Activated CD8-positive, alpha-beta memory T cell treated with anti-CD3 and anti-CD28 coated beads, Interleukin-2, amount 10 ng/mL, durations not matched to agents 7 days and 5 days (primary cell): ENCODE data around the gene P2RX2. TPM values are rescaled to one million over a fixed set of nuclear protein-coding genes. Genes with fewer than 3 reads are reported as not detected.

Experiments
- ATAC-seq: fragments of 150-1000 bp; cut with Tn5 transposase; one replicate; pipeline ENCODE4 v1.10.0; 2021; ENCODE audit warnings: moderate library complexity
- CTCF ChIA-PET: fragments of 350-600 bp; sonication (Branson Sonifier 250); formaldehyde crosslinking; loops from one replicate; lab custom pipeline; 2021; ENCODE audit warnings: antibody characterized with exemption; lab: Charles Lee
- DNase-seq: peaks from one replicate; pipeline ENCODE4 v3.0.0-alpha.2; 2020
- H3K27ac Mint-ChIP-seq: one replicate; pipeline ENCODE4 v1.8.0; 2021; ENCODE audit warnings: mild to moderate bottlenecking, mixed read lengths
- H3K27me3 Mint-ChIP-seq: one replicate; pipeline ENCODE4 v1.8.0; 2021; ENCODE audit warnings: mixed read lengths
- H3K36me3 Mint-ChIP-seq: one replicate; pipeline ENCODE4 v1.8.0; 2021; ENCODE audit warnings: mild to moderate bottlenecking, mixed read lengths
- H3K4me1 Mint-ChIP-seq: one replicate; pipeline ENCODE4 v1.8.0; 2021; ENCODE audit warnings: mixed read lengths
- H3K4me3 Mint-ChIP-seq: one replicate; pipeline ENCODE4 v1.8.0; 2021; ENCODE audit warnings: mild to moderate bottlenecking, moderate library complexity, mixed read lengths
- H3K9me3 Mint-ChIP-seq: one replicate; pipeline ENCODE4 v1.8.0; 2022; ENCODE audit warnings: low read depth, mixed read lengths
- total RNA-seq, 2 experiments: library from RNA; stranded (reverse); gene quantifications; one replicate each; pipeline ENCODE4 v1.2.3, GENCODE V29; 2021

Gene P2RX2
- total RNA-seq, 2 experiments from 2014 or later: not detected

GRCh38 chr12:132601171-132601883 is 17.2 kb upstream of the P2RX2 start:
- Mint-ChIP-seq H3K4me3 (peak overlapping the region; percentile 64), H3K27ac (no peak overlapping the region), H3K27me3 (peaks cover 63% of the 10 kb centered on the region), H3K36me3 (no peaks in the 10 kb centered on the region), H3K4me1 (peaks cover 16% of the 10 kb centered on the region), H3K9me3 (no peaks in the 10 kb centered on the region)
- no peak for DNase-seq
- ATAC-seq: no peak
- CTCF ChIA-PET: interaction anchor here (1.2 to 1.5 kb wide), 3 partner anchors 12 to 37 kb away, joined by 3 to 5 read pairs (median 4); no protein-coding TSS in a partner anchor

- DNase-seq: no peak
- ATAC-seq: no peak
- H3K9me3 Mint-ChIP-seq: no peaks in the 10 kb centered on the region
- H3K4me1 Mint-ChIP-seq: peaks cover 14% of the 10 kb centered on the region
- CTCF ChIA-PET: interaction anchor here (1.9 kb wide), 1 partner anchor 12 kb away, joined by 7 read pairs; no protein-coding TSS in a partner anchor
- H3K27me3 Mint-ChIP-seq: peaks cover 70% of the 10 kb centered on the region
- H3K27ac Mint-ChIP-seq: no peak overlapping the region
- no peak overlapping the region for H3K4me3 Mint-ChIP-seq
- H3K36me3 Mint-ChIP-seq: no peaks in the 10 kb centered on the region
Observed at GRCh38 chr12:132602572-132603239, 15.9 kb upstream of the P2RX2 start.

GRCh38 chr12:132603240-132604150 is 15.1 kb upstream of the P2RX2 start:
- Mint-ChIP-seq H3K4me1 (peaks cover 13% of the 10 kb centered on the region), H3K9me3 (no peaks in the 10 kb centered on the region), H3K36me3 (no peaks in the 10 kb centered on the region), H3K4me3 (no peak overlapping the region), H3K27me3 (peaks cover 74% of the 10 kb centered on the region), H3K27ac (no peak overlapping the region)
- ATAC-seq (no peak), DNase-seq (no peak)
- CTCF ChIA-PET: interaction anchor here (0.8 to 1.9 kb wide), 2 partner anchors 11 to 13 kb away, joined by 3 to 7 read pairs; no protein-coding TSS in a partner anchor

- Mint-ChIP-seq H3K36me3 (no peaks in the 10 kb centered on the region), H3K27ac (no peak overlapping the region), H3K4me1 (peaks cover 9% of the 10 kb centered on the region), H3K9me3 (no peaks in the 10 kb centered on the region), H3K4me3 (no peak overlapping the region), H3K27me3 (peaks cover 75% of the 10 kb centered on the region)
- CTCF ChIA-PET: interaction anchor here (0.8 to 1.9 kb wide), 2 partner anchors 10 to 12 kb away, joined by 3 to 7 read pairs; no protein-coding TSS in a partner anchor
- ATAC-seq: no peak
- no peak for DNase-seq
Observed at GRCh38 chr12:132604151-132604618, 14.4 kb upstream of the P2RX2 start.

GRCh38 chr12:132604668-132605441 is 13.7 kb upstream of the P2RX2 start:
- H3K9me3 Mint-ChIP-seq: no peaks in the 10 kb centered on the region
- peaks cover 9% of the 10 kb centered on the region for H3K4me1 Mint-ChIP-seq
- peaks cover 73% of the 10 kb centered on the region for H3K27me3 Mint-ChIP-seq
- no peak overlapping the region for H3K27ac Mint-ChIP-seq
- CTCF ChIA-PET: interaction anchor here (0.7 to 1.9 kb wide), 3 partner anchors 8 to 11 kb away, joined by 3 to 7 read pairs (median 3); no protein-coding TSS in a partner anchor
- no peak for ATAC-seq
- H3K4me3 Mint-ChIP-seq: no peak overlapping the region
- DNase-seq: no peak
- no peaks in the 10 kb centered on the region for H3K36me3 Mint-ChIP-seq

- no peaks in the 10 kb centered on the region for H3K36me3 Mint-ChIP-seq
- DNase-seq (no peak), ATAC-seq (no peak)
- CTCF ChIA-PET: no interaction called here
- no peaks in the 10 kb centered on the region for H3K9me3 Mint-ChIP-seq
- H3K27me3 Mint-ChIP-seq: peaks cover 72% of the 10 kb centered on the region
- no peak overlapping the region for H3K4me3 Mint-ChIP-seq
- peaks cover 8% of the 10 kb centered on the region for H3K4me1 Mint-ChIP-seq
- no peak overlapping the region for H3K27ac Mint-ChIP-seq
Observed at GRCh38 chr12:132605892-132606291, 12.7 kb upstream of the P2RX2 start.

GRCh38 chr12:132606466-132606865 is 12.1 kb upstream of the P2RX2 start:
- Mint-ChIP-seq H3K36me3 (peaks cover 2% of the 10 kb centered on the region), H3K4me1 (peaks cover 6% of the 10 kb centered on the region), H3K27ac (no peak overlapping the region), H3K9me3 (no peaks in the 10 kb centered on the region), H3K27me3 (peaks cover 72% of the 10 kb centered on the region), H3K4me3 (no peak overlapping the region)
- DNase-seq (no peak), ATAC-seq (no peak)
- CTCF ChIA-PET: no interaction called here

- CTCF ChIA-PET: no interaction called here
- H3K27me3 Mint-ChIP-seq: peaks cover 72% of the 10 kb centered on the region
- ATAC-seq: no peak
Observed at GRCh38 chr12:132606927-132607326, 11.6 kb upstream of the P2RX2 start.

GRCh38 chr12:132608231-132609171 is 10.1 kb upstream of the P2RX2 start:
- no peak overlapping the region for H3K27ac Mint-ChIP-seq
- no peaks in the 10 kb centered on the region for H3K9me3 Mint-ChIP-seq
- CTCF ChIA-PET: interaction anchor here (1.3 to 2.6 kb wide), 4 partner anchors 9 to 194 kb away, joined by 4 to 11 read pairs (median 4); no protein-coding TSS in a partner anchor
- ATAC-seq (no peak), DNase-seq (no peak)
- peaks cover 68% of the 10 kb centered on the region for H3K27me3 Mint-ChIP-seq
- peaks cover 6% of the 10 kb centered on the region for H3K4me1 Mint-ChIP-seq
- H3K4me3 Mint-ChIP-seq: no peak overlapping the region
- H3K36me3 Mint-ChIP-seq: peaks cover 2% of the 10 kb centered on the region

More at GRCh38 chr12:132606927-132607326, 11.6 kb upstream of the P2RX2 start:
- DNase-seq: no peak
- Mint-ChIP-seq H3K27ac (no peak overlapping the region), H3K36me3 (peaks cover 2% of the 10 kb centered on the region), H3K4me3 (no peak overlapping the region), H3K9me3 (no peaks in the 10 kb centered on the region), H3K4me1 (peaks cover 6% of the 10 kb centered on the region)

GRCh38 chr12:132610051-132610759 is 8.4 kb upstream of the P2RX2 start, which contains the start of gene LRCOL1:
Gene LRCOL1, minus strand, starts transcription at chr12:132610582. Its CDS starts 4,331 bp downstream, at chr12:132606251.
- no peak for DNase-seq
- Mint-ChIP-seq H3K36me3 (peaks cover 2% of the 10 kb centered on the region), H3K4me1 (peaks cover 6% of the 10 kb centered on the region), H3K27me3 (peaks cover 58% of the 10 kb centered on the region), H3K27ac (no peak within 1 kb of the TSS), H3K4me3 (no peak within 1 kb of the TSS), H3K9me3 (no peaks in the 10 kb centered on the region)
- no peak for ATAC-seq
- CTCF ChIA-PET: interaction anchor here (2.3 to 2.6 kb wide), 2 partner anchors 11 to 196 kb away, joined by 5 to 11 read pairs; no protein-coding TSS in a partner anchor
